ENCODE data around the gene MLN. TPM values are rescaled to one million over a fixed set of nuclear protein-coding genes. Genes with fewer than 3 reads are reported as not detected.
A peak's percentile ranks its signal among the peaks of the same experiment; 100 is the strongest.

MLN gene
- total RNA-seq, 1 experiment from 2014 or later: not detected

DNA sequence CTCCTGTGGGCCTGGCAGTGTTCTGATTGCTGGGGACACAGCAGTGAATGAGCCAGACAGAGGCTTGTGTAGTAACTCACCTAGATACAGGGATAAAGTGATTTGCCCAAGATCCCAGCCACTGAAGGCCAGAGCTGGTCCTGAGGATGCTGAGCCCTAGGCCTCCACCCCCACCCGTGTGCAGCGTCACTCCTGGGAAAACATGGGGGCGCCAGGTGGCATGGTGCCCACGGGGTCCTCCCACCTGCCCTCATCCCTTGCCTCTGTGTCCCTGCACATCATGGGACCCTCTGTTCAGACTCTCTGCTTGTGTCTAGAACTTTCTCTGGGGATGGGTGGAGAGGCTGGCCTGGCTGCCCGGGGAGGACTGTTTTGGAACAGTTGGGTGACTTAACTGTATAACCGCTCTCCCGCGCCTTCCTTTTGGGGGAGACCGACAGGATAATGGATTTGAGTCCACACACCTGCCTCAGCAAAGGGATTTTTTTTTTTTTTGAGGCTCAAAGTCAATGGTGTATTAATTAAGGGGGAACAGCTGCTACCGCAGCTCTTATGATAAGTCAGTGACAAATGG, 34.5 kb downstream of the MLN start:
- no CpG with 5 or more reads among the region's 10 CpGs for WGBS (ENCODE audit: extremely low coverage, insufficient read length, low lambda C conversion rate)
- H2BK12ac ChIP-seq (ENCODE audit: insufficient read length, low read depth, low read length): no peak overlapping the region
- H3K4me1 ChIP-seq (ENCODE audit: insufficient read depth, low read length): peaks cover 10% of the 10 kb centered on the region
- H3K79me1 ChIP-seq (ENCODE audit: insufficient read depth, low read depth, low read length, poor library complexity, severe bottlenecking): no peaks in the 10 kb centered on the region
- H3K27me3 Mint-ChIP-seq (ENCODE audit: low read depth): peaks cover 12% of the 10 kb centered on the region
- no peak overlapping the region for H2BK5ac ChIP-seq (ENCODE audit: insufficient read length, low read length)
- no peaks in the 10 kb centered on the region for H3K9me3 ChIP-seq (ENCODE audit: control insufficient read depth, low read depth, low read length)
- no peak overlapping the region for H4K5ac ChIP-seq (ENCODE audit: insufficient read length, low read depth, low read length)
- no peak overlapping the region for H3K9ac ChIP-seq (ENCODE audit: extremely low read depth, insufficient read length, low read length)
- DNase-seq: no peak
- H2AFZ ChIP-seq (ENCODE audit: low read length): no peak overlapping the region
- TF ChIP-seq, protein P1, sequence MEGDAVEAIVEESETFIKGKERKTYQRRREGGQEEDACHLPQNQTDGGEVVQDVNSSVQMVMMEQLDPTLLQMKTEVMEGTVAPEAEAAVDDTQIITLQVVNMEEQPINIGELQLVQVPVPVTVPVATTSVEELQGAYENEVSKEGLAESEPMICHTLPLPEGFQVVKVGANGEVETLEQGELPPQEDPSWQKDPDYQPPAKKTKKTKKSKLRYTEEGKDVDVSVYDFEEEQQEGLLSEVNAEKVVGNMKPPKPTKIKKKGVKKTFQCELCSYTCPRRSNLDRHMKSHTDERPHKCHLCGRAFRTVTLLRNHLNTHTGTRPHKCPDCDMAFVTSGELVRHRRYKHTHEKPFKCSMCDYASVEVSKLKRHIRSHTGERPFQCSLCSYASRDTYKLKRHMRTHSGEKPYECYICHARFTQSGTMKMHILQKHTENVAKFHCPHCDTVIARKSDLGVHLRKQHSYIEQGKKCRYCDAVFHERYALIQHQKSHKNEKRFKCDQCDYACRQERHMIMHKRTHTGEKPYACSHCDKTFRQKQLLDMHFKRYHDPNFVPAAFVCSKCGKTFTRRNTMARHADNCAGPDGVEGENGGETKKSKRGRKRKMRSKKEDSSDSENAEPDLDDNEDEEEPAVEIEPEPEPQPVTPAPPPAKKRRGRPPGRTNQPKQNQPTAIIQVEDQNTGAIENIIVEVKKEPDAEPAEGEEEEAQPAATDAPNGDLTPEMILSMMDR (conservative IDR thresholded peaks at IDR 0.05): no peak
- no peak overlapping the region for H2AK5ac ChIP-seq (ENCODE audit: insufficient read length, low read length)
- H3K9me3 Mint-ChIP-seq: peaks cover 0 to 3% of the 10 kb centered on the region in 2 experiments; a peak in 2 of 5 replicates
- H3K4me1 Mint-ChIP-seq: peaks cover 42 to 43% of the 10 kb centered on the region in 2 experiments
- no peaks in the 10 kb centered on the region for H3K23me2 ChIP-seq (ENCODE audit: insufficient read length, low read depth, low read length, poor library complexity, severe bottlenecking)
- no peak overlapping the region for H4K8ac ChIP-seq (replicated peaks; ENCODE audit: insufficient read length, low read depth, low read length)
- H3K27ac Mint-ChIP-seq: peak overlapping the region in 1 of 3 experiments; percentile 89; a peak in 3 of 7 replicates
- H4K91ac ChIP-seq (ENCODE audit: insufficient read length, low read depth, low read length): no peak overlapping the region
- H2BK15ac ChIP-seq (ENCODE audit: low read depth, low read length): no peak overlapping the region
- no peak overlapping the region for H2BK120ac ChIP-seq (ENCODE audit: low read depth, low read length, poor library complexity, severe bottlenecking)
- no peak overlapping the region for H3K18ac ChIP-seq (ENCODE audit: insufficient read length, low read depth, low read length)
- H3T11ph ChIP-seq (ENCODE audit: low read length): no peak overlapping the region
- no peak overlapping the region for H3K4me3 Mint-ChIP-seq
- no peak overlapping the region for H3K23ac ChIP-seq (ENCODE audit: insufficient read length, low read depth, low read length)
- H3K4me2 ChIP-seq (ENCODE audit: insufficient read depth, insufficient read length, low read length): no peak overlapping the region
- H2BK20ac ChIP-seq (ENCODE audit: low read depth, low read length, poor library complexity, severe bottlenecking): no peak overlapping the region
- H3K56ac ChIP-seq (ENCODE audit: insufficient read length, low read depth, low read length): no peak overlapping the region
- no peak overlapping the region for H3K14ac ChIP-seq (ENCODE audit: insufficient read depth, low read length)
- no peaks in the 10 kb centered on the region for H3K27me3 ChIP-seq (ENCODE audit: insufficient read depth, low read length)
- H3K27ac ChIP-seq (ENCODE audit: insufficient read length, low read depth, low read length): no peak overlapping the region
- peaks cover 2 to 22% (median 20%) of the 10 kb centered on the region in 3 experiments for H3K36me3 Mint-ChIP-seq (ENCODE audit: insufficient read depth in 1 of 3, low read depth in 3 of 3)
- H4K20me1 ChIP-seq (ENCODE audit: control insufficient read depth, insufficient read depth, insufficient read length): no peaks in the 10 kb centered on the region
- H3K4ac ChIP-seq (ENCODE audit: low read depth, low read length): no peak overlapping the region
- no peaks in the 10 kb centered on the region for H3K79me2 ChIP-seq (ENCODE audit: insufficient read depth, low read length)

Data from H9 (cell line).